Mesodermal cell (in vitro differentiated cells): ENCODE measurements around the gene CCRL2.
"Not testable (repeated sequence)": the region's sequence is repeated elsewhere in the genome, so short reads cannot be mapped to it uniquely, and the experiment has no call there.

Source experiments
- H3K27ac ChIP-seq: 2 replicates; pipeline ENCODE4 v1.7.0; 2013; ENCODE audit warnings: mild to moderate bottlenecking, low read depth, low read length, moderate library complexity; ENCODE audit not compliant: severe bottlenecking
- H3K36me3 ChIP-seq: 2 replicates; pipeline ENCODE4 v1.7.1; 2013; ENCODE audit warnings: mild to moderate bottlenecking, low read length, moderate library complexity; ENCODE audit not compliant: control insufficient read depth, insufficient read depth
- H3K4me1 ChIP-seq: one replicate; pipeline ENCODE4 v1.7.1; 2013; ENCODE audit warnings: mild to moderate bottlenecking, low read length; ENCODE audit not compliant: insufficient read depth, control insufficient read depth, poor library complexity, severe bottlenecking
- H3K4me3 ChIP-seq: 2 replicates; pipeline ENCODE4 v1.7.0; 2013; ENCODE audit warnings: low read length, control low read depth, mild to moderate bottlenecking; ENCODE audit not compliant: insufficient read depth, poor library complexity, severe bottlenecking; ENCODE audit errors: extremely low read depth
- H3K9me3 ChIP-seq: 2 replicates; pipeline ENCODE4 v1.7.1; 2013; ENCODE audit warnings: mild to moderate bottlenecking, low read length, moderate library complexity; ENCODE audit not compliant: control insufficient read depth
- WGBS, 2 experiments: methylation state at CpG; one replicate each; pipeline ENCODE4 v1.1.5; 2013; ENCODE audit warnings: missing lambda C conversion rate in 2 of 2; ENCODE audit not compliant: insufficient coverage in 2 of 2; 5-methylcytosine and 5-hydroxymethylcytosine counted together

The CCRL2 gene

DNA sequence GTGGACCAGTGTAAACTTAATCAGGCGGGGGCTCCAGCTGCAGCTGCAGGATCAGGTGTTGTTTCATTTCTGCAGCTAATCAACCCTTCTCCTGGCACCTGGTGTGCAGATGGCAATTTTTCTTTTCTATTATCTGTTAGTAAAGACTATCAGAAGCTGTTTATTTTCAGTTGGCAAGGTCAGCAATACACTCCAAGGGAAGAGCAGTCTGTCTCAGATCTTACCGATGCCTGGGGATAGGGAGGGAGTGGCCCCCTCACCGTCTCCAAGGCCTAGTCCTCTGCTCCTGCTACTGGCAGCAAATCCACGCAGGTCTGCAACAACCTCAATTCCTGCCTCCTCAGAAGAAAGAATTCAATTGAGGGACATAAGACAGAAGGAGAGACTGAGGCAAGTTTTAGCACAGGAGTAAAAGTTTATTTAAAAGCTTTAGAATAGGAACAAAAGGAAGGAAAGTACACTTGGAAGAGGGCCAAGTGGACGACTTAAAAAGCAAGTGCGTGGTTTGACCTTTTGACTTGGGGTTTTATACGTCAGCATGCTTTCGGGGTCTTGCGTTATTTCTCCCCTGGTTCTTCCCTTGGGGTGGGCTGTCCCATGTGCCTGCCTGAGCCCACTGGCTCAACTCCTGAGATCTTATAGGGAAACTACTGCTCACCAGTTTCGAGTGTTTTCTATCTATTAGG is 9.2 kb downstream of the CCRL2 start:
- Histone ChIP-seq H3K4me1 (peaks cover 8% of the 10 kb centered on the region), H3K9me3 (no peaks in the 10 kb centered on the region), H3K4me3 (no peak overlapping the region), H3K36me3 (no peaks in the 10 kb centered on the region), H3K27ac (no peak overlapping the region)
- WGBS, 2 experiments = 85 to 96% methylated on average over 7 to 9 of the region's 10 CpGs

GRCh38 chr3:46416811-46417510 is 9.9 kb downstream of the CCRL2 start:
- Histone ChIP-seq H3K4me3 (no peak overlapping the region), H3K27ac (no peak overlapping the region), H3K9me3 (no peaks in the 10 kb centered on the region), H3K36me3 (no peaks in the 10 kb centered on the region), H3K4me1 (peaks cover 8% of the 10 kb centered on the region)
- 93 to 98% methylated on average over 3 to 6 of the region's 7 CpGs for WGBS, 2 experiments

- Histone ChIP-seq H3K4me1 (peaks cover 1% of the 10 kb centered on the region), H3K4me3 (no peak overlapping the region), H3K9me3 (no peaks in the 10 kb centered on the region), H3K27ac (no peak overlapping the region), H3K36me3 (no peaks in the 10 kb centered on the region)
- WGBS, 2 experiments = 77 to 83% methylated on average over 7 to 8 of the region's 9 CpGs
Observed at GRCh38 chr3:46417841-46418611, 11.0 kb downstream of the CCRL2 start.

DNA sequence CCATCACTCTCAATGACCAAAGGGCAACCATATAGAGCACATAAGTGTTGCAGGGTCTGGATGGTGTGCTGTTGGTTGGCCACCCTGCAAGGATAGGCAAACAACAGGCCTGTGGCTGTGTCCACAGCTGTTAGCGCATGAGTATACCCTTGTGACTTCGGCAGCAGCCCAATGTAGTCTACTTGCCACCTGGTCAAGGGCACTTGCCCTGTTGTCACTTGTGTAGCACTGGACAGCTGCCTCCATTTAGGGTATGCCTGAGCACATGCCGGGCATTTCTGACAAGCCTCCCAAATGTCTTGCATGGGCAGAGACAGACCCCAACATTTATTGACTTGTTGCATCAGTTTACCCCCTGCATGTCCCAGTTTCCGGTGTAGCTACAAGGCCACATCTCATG is 12.8 kb downstream of the CCRL2 start:
- no peaks in the 10 kb centered on the region for H3K4me1 ChIP-seq
- no peak overlapping the region for H3K27ac ChIP-seq
- H3K9me3 ChIP-seq = no peaks in the 10 kb centered on the region
- no peak overlapping the region for H3K4me3 ChIP-seq
- 83 to 97% methylated on average over 4 of the region's 4 CpGs for WGBS, 2 experiments
- H3K36me3 ChIP-seq = no peaks in the 10 kb centered on the region

- Histone ChIP-seq H3K36me3 (no peaks in the 10 kb centered on the region), H3K27ac (no peak overlapping the region), H3K9me3 (no peaks in the 10 kb centered on the region), H3K4me1 (no peaks in the 10 kb centered on the region), H3K4me3 (no peak overlapping the region)
- WGBS, 2 experiments = 81 to 100% methylated on average over 2 of the region's 2 CpGs
Observed at GRCh38 chr3:46420931-46421330, 13.9 kb downstream of the CCRL2 start.

DNA sequence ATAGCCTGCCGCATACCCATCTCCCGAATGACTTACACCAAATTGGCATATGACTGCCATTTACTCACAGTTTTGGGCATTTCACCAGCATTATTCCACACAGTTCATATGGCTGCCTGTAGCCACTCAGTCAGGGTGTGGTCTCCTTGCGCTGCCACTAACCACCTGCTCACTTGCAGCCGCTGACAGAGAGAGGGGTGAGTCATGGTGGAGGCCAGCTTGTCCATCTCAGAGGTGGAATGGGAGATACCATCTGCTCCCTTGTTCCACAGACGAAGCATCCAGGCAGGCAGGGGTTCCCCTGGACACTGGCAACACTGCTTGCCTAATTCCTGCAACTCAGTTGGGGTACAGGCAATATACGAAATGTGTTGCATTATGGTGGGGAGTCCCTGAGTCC is 15.6 kb downstream of the CCRL2 start:
- H3K36me3 ChIP-seq = no peaks in the 10 kb centered on the region
- no peaks in the 10 kb centered on the region for H3K4me1 ChIP-seq
- no peak overlapping the region for H3K27ac ChIP-seq
- WGBS, 2 experiments = 90 to 93% methylated on average over 6 of the region's 6 CpGs
- H3K9me3 ChIP-seq = no peaks in the 10 kb centered on the region
- H3K4me3 ChIP-seq = no peak overlapping the region

DNA sequence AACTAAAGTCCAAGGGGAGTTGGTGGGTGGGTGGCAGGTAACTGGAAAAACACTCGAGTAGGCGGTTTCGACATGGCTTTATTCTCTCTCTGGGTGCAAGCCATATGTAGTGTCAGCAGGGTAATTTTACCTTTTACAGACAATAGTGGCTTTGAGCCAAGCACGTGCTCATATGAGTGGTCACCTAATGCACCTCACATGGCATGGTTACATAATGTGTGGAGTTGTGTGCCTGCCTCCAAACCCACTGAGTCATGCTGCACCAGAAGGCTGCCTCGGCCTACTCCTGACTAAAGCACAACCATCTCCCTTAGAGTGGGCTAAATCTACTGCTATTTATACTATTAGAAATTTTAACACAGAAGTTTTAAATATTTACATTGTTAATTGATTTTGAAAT is 16.5 kb downstream of the CCRL2 start:
- H3K36me3 ChIP-seq = no peaks in the 10 kb centered on the region
- no peaks in the 10 kb centered on the region for H3K4me1 ChIP-seq
- H3K9me3 ChIP-seq = no peaks in the 10 kb centered on the region
- WGBS, 2 experiments = no CpG with 5 or more reads among the region's 5 CpGs
- H3K27ac ChIP-seq = no peak overlapping the region
- H3K4me3 ChIP-seq = no peak overlapping the region

GRCh38 chr3:46426476-46426875 is 19.4 kb downstream of the CCRL2 start:
- H3K27ac ChIP-seq, H3K4me1 ChIP-seq, H3K36me3 ChIP-seq, H3K4me3 ChIP-seq, H3K9me3 ChIP-seq: not testable (repeated sequence)
- WGBS, 2 experiments = 86 to 94% methylated on average over 2 to 3 of the region's 4 CpGs

DNA sequence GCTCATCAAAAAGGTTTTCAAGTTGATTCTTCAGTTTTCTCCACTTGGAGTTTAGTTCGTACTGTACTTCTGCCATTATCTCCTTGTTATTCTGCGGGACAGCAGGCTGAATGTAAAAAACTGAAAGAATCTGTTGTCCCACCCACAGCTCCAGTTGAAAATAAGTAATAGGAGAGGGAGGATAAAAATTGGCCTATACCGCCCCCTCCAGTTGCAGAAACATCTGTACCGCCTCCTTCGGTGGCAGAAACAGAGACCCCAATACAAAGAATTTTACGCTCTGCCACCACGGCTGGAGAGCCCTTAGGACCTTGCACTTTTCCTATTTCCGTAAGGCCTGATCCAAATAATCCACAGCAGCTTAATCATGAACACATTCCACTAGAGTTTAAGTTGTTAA is 20.3 kb downstream of the CCRL2 start:
- not testable (repeated sequence) for H3K9me3 ChIP-seq, H3K4me3 ChIP-seq, H3K27ac ChIP-seq, H3K36me3 ChIP-seq, H3K4me1 ChIP-seq
- WGBS, 2 experiments = 54% methylated on average over 2 of the region's 8 CpGs; no CpG with 5 or more reads in 1 of the 2 experiments

DNA sequence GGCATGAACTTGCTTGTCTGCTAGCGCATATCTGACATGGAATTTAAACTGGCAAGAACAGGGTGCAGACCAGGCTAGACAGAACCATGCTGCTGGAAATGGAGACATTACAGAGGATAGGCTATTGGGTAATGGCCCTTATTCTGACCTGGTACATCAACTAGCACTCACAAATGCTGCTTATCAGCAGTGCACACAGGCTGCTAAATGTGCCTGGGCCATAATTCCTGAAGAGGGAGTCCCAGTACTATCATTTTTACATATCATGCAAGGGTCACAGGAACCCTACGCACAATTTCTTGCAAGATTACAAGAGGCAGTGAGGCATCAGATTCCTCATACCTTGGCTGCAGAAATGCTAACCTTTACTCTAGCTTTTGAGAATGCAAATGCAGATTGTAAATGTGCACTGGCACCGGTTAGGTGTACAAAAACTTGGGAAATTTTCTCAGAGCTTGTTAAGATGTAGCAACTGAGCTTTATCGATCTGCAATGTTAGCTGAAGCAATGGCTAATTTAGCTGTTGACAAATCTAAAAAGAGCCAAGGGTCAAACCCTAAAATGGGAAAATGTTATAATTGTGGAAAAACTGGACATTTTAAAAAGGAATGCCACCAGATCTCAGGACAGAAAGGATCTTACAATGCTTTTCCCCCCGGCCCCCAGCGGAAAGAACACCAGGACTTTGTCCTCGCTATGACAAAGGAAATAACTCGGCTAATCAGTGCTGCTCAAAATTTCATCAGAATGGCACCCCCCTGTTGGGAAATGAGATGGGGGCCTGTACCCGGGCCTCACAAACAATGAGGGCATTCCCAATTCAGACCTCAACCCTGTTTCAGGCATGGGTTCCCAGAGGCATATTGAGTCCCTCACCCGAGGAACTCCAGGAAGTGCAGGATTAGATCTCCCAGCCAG is 21.1 kb downstream of the CCRL2 start:
- Histone ChIP-seq H3K4me1 (no peaks in the 10 kb centered on the region), H3K27ac (no peak overlapping the region), H3K9me3 (peaks cover 6% of the 10 kb centered on the region), H3K4me3 (no peak overlapping the region), H3K36me3 (no peaks in the 10 kb centered on the region)
- WGBS, 2 experiments = 92% methylated on average over 8 to 9 of the region's 10 CpGs
